Vagina (tissue), 1 donor: Measurements from ENCODE around the gene THG1L. TPM values are rescaled to one million over a fixed set of nuclear protein-coding genes. Genes with fewer than 3 reads are reported as not detected.

Source experiments
- small RNA-seq: library from RNA; depleted of rRNA; stranded (forward); fragments of <200 nt; gene quantifications from one replicate; pipeline ENCODE3, GENCODE V24; 2016
- total RNA-seq: library from RNA; depleted of rRNA; stranded (reverse); fragments of >200 nt; gene quantifications from one replicate; pipeline ENCODE4 v1.2.3, GENCODE V29; 2016

Gene THG1L
- total RNA-seq, 1 donor from 2014 or later, result 10.3 TPM

Small RNAs within 50 kb of the gene (small RNA-seq; reads per million reads assigned to genes)
- gene AC026407.1, result not detected

Other genes with a start within 250 kb of the THG1L start
- gene ADAM19, start 155.6 kb upstream of the THG1L start, total RNA-seq, result 4.9 TPM
- not detected for gene SOX30, start 79.0 kb upstream of the THG1L start, total RNA-seq
- not detected for gene C5orf52, start 59.9 kb upstream of the THG1L start, total RNA-seq
- 3.9 TPM for gene LSM11, start 12.3 kb downstream of the THG1L start, total RNA-seq
- 126 TPM for gene CLINT1, start 127.7 kb downstream of the THG1L start, total RNA-seq